Sigmoid colon (tissue), 4 donors: Measurements from ENCODE around the gene SBF2.

Experiments
- EP300 ChIP-seq, 4 donors: sonication (generic); formaldehyde crosslinking; IDR thresholded peaks; one replicate each; pipeline ENCODE4 v1.6.1; 2017; ENCODE audit warnings: antibody characterized with exemption in 4 of 4
- POLR2A ChIP-seq, 2 donors: fragments of 450-650 bp; IDR thresholded peaks; one replicate each; pipeline ENCODE4 v1.6.1; 2016; ENCODE audit warnings: antibody characterized with exemption in 2 of 2, mild to moderate bottlenecking in 2 of 2, moderate library complexity in 2 of 2
- POLR2AphosphoS5 ChIP-seq, 4 donors: sonication (generic); formaldehyde crosslinking; IDR thresholded peaks; one replicate each; pipeline ENCODE4 v1.6.1; 2017; ENCODE audit warnings: antibody characterized with exemption in 4 of 4
- TF ChIP-seq, protein P1 (sequence below), 4 experiments: fragments of 450-650 bp in 3 of 4; fragments of 200-600 bp in 1 of 4; IDR thresholded peaks; one replicate each; pipeline ENCODE4 v1.5.1; 2016 to 2019; ENCODE audit warnings: antibody characterized with exemption in 4 of 4, mild to moderate bottlenecking in 3 of 4, moderate library complexity in 2 of 4

DNA sequence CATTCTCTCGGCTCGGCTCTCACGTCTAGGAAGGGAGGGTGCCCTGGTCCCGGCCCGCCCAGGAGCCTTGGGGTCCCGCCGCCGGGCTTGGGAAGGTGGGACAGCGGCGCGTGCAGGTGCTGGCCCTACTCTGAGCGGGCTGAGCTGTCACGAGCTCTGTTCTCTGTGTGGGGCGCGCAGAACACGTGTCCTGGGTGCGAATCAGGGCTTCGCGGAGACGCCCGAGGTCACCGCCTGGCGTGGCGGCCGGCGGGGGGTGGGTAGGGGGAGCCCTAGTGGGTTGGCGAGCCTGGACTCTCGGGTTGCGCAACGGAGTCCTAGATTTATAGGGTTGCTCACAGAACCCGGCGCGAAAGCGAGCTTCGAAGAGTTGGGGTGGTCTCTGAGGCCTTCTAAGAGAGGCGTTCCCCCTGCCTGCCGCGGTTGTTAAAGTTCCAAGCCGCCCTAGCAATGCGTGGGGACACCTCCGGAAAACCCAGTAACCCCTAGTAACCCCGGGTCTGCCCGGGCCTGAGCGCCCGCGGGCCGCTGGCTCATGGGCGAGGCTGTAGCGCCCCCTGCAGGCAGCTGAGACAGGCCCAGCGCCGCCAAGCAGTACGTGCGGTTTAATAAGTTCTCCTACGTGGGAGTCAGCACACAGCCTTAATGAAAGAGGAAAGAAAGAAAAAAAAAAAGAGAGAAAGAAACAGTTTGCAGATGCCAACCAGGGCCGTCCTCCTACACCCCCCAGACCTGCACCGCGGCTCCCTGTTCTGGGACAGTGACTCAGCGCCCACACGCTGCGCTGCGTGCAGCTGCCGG lies 13.6 kb upstream of the SBF2 start:
- TF ChIP-seq, protein P1, sequence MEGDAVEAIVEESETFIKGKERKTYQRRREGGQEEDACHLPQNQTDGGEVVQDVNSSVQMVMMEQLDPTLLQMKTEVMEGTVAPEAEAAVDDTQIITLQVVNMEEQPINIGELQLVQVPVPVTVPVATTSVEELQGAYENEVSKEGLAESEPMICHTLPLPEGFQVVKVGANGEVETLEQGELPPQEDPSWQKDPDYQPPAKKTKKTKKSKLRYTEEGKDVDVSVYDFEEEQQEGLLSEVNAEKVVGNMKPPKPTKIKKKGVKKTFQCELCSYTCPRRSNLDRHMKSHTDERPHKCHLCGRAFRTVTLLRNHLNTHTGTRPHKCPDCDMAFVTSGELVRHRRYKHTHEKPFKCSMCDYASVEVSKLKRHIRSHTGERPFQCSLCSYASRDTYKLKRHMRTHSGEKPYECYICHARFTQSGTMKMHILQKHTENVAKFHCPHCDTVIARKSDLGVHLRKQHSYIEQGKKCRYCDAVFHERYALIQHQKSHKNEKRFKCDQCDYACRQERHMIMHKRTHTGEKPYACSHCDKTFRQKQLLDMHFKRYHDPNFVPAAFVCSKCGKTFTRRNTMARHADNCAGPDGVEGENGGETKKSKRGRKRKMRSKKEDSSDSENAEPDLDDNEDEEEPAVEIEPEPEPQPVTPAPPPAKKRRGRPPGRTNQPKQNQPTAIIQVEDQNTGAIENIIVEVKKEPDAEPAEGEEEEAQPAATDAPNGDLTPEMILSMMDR (IDR thresholded peaks at IDR 0.05) = peak; percentile 97 to 99 (median 99)
- no peak for TF ChIP-seq EP300 (IDR thresholded peaks at IDR 0.05)
- peak; percentile 17 to 79 (median 48) for TF ChIP-seq POLR2AphosphoS5 (IDR thresholded peaks at IDR 0.05)
- TF ChIP-seq POLR2A (IDR thresholded peaks at IDR 0.05) = peak in 1 of 2 donors; percentile 37
